Testis (tissue), 3 donors: ENCODE results near the gene KIF1B. TPM values are rescaled to one million over a fixed set of nuclear protein-coding genes. Genes with fewer than 3 reads are reported as not detected.

ENCODE experiments used
- DNase-seq: peaks from one replicate; pipeline ENCODE4 v3.0.0-alpha.2; 2019
- H3K27ac ChIP-seq, 2 donors: fragments of 200-600 bp; sonication (generic); one replicate each; pipeline ENCODE4 v1.5.1; 2019
- H3K27me3 ChIP-seq: fragments of 200-600 bp; sonication (generic); one replicate; pipeline ENCODE4 v1.5.1; 2019
- H3K36me3 ChIP-seq: fragments of 200-600 bp; sonication (generic); one replicate; pipeline ENCODE4 v1.5.1; 2017; ENCODE audit warnings: low read depth; ENCODE audit errors: missing control alignments
- H3K4me1 ChIP-seq: fragments of 200-600 bp; sonication (generic); one replicate; pipeline ENCODE4 v1.5.1; 2019
- H3K4me3 ChIP-seq, 2 donors: fragments of 200-600 bp; sonication (generic); one replicate each; pipeline ENCODE4 v1.5.1; 2017 to 2019
- H3K9me3 ChIP-seq: fragments of 200-600 bp; sonication (generic); one replicate; pipeline ENCODE4 v1.5.1; 2017
- POLR2A ChIP-seq: fragments of 450-650 bp; IDR thresholded peaks from one replicate; pipeline ENCODE4 v1.6.1; 2017; ENCODE audit warnings: antibody characterized with exemption, mild to moderate bottlenecking, moderate library complexity
- WGBS, 2 donors: methylation state at CpG; one replicate each; pipeline ENCODE4 v1.1.5; 2018; 5-methylcytosine and 5-hydroxymethylcytosine counted together
- intact Hi-C: fragments of 100-400 bp; cut with DNase I; formaldehyde crosslinking; loops from one replicate; pipeline ENCODE4 v1.15.1; 2023; ENCODE audit warnings: low total_unique reads
- polyA plus RNA-seq: library from polyadenylated mRNA; stranded (reverse); fragments of 350-450 nt; fragmentation: Illumina TruSeq; extraction: RNeasy Lipid Tissue Mini Kit (QIAGEN cat#74804); gene quantifications from one replicate; pipeline ENCODE4 v1.2.3, GENCODE V29; 2014; ENCODE audit warnings: low read depth, low replicate concordance; ENCODE audit not compliant: insufficient read depth
- total RNA-seq, 2 donors: library from RNA; depleted of rRNA; stranded (reverse); fragments of >200 nt; gene quantifications; one replicate each; pipeline ENCODE4 v1.2.3, GENCODE V29; 2016
- TF ChIP-seq, protein P1 (sequence below), 3 experiments: fragments of 450-650 bp in 2 of 3; fragments of 200-600 bp in 1 of 3; sonication (generic) in 1 of 3; IDR thresholded peaks; one replicate each; pipeline ENCODE4 v1.5.1; 2016 to 2019; ENCODE audit warnings: antibody characterized with exemption in 3 of 3, mild to moderate bottlenecking in 2 of 3, moderate library complexity in 1 of 3

Gene KIF1B
- total and polyA plus RNA-seq, 3 donors from 2014 or later = 64.5 to 119 (median 71.2) TPM

DNA sequence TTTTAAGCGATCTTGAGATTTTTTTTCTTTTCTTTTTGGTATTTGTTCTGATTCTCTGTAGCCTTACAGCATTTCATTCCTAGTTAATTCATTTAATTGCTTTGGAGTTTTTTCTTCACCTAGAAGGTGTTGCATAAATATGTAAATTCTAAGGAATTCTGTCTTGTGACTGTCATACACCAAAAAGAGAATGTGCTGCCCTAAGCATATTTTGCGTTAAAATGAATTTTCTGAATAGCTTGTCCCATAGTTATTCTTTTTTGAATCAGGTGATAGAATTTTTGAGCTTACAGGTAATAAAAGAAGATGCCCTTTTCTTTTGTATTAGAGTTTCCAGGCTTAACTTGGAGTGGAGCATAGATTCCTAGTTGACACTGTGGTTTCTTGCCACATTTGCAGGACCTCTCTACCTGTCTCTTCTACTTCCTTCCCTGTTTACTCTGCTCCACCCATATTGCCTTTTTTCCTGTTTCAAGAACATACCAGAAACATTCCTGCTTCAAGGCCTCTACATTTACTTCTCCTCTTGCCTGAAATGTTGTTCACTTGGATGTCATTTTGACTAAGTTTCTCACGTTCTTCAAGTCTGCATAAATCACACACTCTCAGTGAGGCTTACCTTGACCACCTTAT lies 53.2 kb downstream of the KIF1B start:
- Histone ChIP-seq H3K9me3 (no peaks in the 10 kb centered on the region), H3K27ac (no peak overlapping the region), H3K27me3 (no peaks in the 10 kb centered on the region), H3K36me3 (no peaks in the 10 kb centered on the region), H3K4me3 (no peak overlapping the region), H3K4me1 (no peaks in the 10 kb centered on the region)
- no peak for DNase-seq
- intact Hi-C loops = no loop called here
- 88 to 93% methylated on average over 3 of the region's 3 CpGs for WGBS, 2 donors
- TF ChIP-seq POLR2A = no peak
- TF ChIP-seq, protein P1, sequence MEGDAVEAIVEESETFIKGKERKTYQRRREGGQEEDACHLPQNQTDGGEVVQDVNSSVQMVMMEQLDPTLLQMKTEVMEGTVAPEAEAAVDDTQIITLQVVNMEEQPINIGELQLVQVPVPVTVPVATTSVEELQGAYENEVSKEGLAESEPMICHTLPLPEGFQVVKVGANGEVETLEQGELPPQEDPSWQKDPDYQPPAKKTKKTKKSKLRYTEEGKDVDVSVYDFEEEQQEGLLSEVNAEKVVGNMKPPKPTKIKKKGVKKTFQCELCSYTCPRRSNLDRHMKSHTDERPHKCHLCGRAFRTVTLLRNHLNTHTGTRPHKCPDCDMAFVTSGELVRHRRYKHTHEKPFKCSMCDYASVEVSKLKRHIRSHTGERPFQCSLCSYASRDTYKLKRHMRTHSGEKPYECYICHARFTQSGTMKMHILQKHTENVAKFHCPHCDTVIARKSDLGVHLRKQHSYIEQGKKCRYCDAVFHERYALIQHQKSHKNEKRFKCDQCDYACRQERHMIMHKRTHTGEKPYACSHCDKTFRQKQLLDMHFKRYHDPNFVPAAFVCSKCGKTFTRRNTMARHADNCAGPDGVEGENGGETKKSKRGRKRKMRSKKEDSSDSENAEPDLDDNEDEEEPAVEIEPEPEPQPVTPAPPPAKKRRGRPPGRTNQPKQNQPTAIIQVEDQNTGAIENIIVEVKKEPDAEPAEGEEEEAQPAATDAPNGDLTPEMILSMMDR (IDR thresholded peaks at IDR 0.05) = no peak

DNA sequence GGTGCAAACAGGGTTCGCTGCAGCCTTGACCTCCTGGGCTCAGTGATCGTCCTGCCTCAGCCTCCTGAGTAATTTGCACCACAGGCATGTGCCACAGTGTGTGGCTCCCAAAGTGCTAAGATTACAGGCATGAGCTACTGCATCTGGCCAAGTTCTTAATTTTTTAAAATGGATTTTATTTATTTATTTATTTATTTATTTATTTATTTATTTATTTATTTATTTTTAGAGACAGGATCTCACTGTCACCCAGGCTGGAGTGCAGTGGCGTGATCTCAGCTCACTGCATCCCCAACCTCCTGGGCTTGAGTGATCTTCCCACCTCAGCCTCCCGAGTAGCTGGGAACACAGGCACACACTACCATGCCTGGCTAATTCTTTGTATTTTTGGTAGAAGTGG lies 54.7 kb downstream of the KIF1B start:
- intact Hi-C loops = no loop called here
- WGBS, 2 donors = 88 to 89% methylated on average over 4 of the region's 4 CpGs

DNA sequence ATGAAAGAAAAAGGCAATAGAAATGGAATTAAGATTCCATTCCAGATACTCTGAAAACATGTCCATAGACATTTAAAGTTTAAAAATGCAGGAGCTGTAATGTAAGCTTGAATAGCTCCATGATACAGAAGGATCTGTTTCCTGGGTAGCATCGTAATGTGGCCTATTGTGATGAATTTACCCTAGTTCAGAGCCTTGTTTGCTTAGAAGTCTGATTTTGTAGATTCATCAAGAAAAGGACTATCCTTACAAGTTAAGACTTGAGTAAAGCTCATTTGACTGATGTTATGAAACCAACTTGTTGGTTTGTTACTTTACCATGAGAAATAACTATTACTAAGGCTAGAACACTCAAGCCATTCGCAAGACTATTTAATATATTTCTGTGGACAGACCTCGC lies 55.5 kb downstream of the KIF1B start:
- H3K4me3 ChIP-seq = no peak overlapping the region
- H3K36me3 ChIP-seq = no peaks in the 10 kb centered on the region
- H3K9me3 ChIP-seq = no peaks in the 10 kb centered on the region
- no peaks in the 10 kb centered on the region for H3K4me1 ChIP-seq
- H3K27me3 ChIP-seq = no peaks in the 10 kb centered on the region
- intact Hi-C loops = no loop called here
- DNase-seq = no peak
- TF ChIP-seq POLR2A = no peak
- TF ChIP-seq, protein P1 (IDR thresholded peaks at IDR 0.05) = no peak
- H3K27ac ChIP-seq = no peak overlapping the region
- WGBS, 2 donors = 94 to 97% methylated on average over 3 of the region's 3 CpGs

More for the DNA sequence above, 54.7 kb downstream of the KIF1B start:
- no peak for DNase-seq
- TF ChIP-seq, protein P1 (IDR thresholded peaks at IDR 0.05) = no peak
- no peak for TF ChIP-seq POLR2A
- Histone ChIP-seq H3K27ac (no peak overlapping the region), H3K36me3 (no peaks in the 10 kb centered on the region), H3K27me3 (no peaks in the 10 kb centered on the region), H3K4me3 (no peak overlapping the region), H3K9me3 (no peaks in the 10 kb centered on the region), H3K4me1 (no peaks in the 10 kb centered on the region)

DNA sequence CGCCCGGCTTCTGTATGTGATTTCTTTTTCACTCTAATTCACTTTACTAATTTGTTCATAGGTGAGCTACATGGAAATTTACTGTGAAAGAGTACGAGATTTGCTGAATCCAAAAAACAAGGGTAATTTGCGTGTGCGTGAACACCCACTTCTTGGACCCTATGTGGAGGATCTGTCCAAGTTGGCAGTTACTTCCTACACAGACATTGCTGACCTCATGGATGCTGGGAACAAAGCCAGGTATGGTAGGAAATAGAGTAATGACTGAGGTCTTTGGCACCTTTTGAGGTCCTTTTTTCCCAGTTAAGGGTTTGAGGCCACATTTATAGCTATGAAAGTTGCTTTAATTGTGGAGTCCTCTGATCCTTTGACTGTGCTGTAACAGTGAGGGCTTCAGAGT lies 56.9 kb downstream of the KIF1B start:
- Histone ChIP-seq H3K4me3 (no peak overlapping the region), H3K36me3 (no peaks in the 10 kb centered on the region), H3K27me3 (no peaks in the 10 kb centered on the region), H3K9me3 (no peaks in the 10 kb centered on the region), H3K4me1 (no peaks in the 10 kb centered on the region), H3K27ac (no peak overlapping the region)
- 98% methylated on average over 5 of the region's 5 CpGs for WGBS, 2 donors
- intact Hi-C loops = no loop called here
- TF ChIP-seq, protein P1 (IDR thresholded peaks at IDR 0.05) = no peak
- no peak for TF ChIP-seq POLR2A
- DNase-seq = no peak

DNA sequence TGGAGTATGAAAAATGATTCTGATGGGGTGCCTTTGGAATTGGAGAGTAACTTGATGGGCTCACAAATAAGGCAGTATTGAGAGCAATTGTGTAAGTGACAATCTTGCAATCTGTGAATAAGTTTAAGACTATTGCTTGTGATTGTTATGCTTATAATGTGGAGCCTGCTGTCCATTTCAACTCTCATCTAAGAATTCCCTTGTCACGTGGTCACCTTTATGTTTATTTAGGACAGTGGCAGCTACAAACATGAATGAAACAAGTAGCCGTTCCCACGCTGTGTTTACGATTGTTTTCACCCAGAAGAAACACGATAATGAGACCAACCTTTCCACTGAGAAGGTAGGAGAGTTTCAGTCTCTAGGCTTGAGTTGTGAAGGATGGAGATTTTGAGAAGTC lies 57.6 kb downstream of the KIF1B start:
- WGBS, 2 donors = 88 to 91% methylated on average over 5 of the region's 5 CpGs
- H3K27me3 ChIP-seq = no peaks in the 10 kb centered on the region
- no peak overlapping the region for H3K4me3 ChIP-seq
- H3K36me3 ChIP-seq = no peaks in the 10 kb centered on the region
- no peak overlapping the region for H3K27ac ChIP-seq
- intact Hi-C loops = no loop called here
- TF ChIP-seq, protein P1 (IDR thresholded peaks at IDR 0.05) = no peak
- TF ChIP-seq POLR2A = no peak
- H3K9me3 ChIP-seq = no peaks in the 10 kb centered on the region
- no peaks in the 10 kb centered on the region for H3K4me1 ChIP-seq
- no peak for DNase-seq
